Vagina (tissue), 2 donors: ENCODE results near the gene NT5DC1.

Source experiments
- POLR2AphosphoS5 ChIP-seq, 2 donors: sonication (generic); formaldehyde crosslinking; IDR thresholded peaks; one replicate each; pipeline ENCODE4 v1.9.0; 2017; ENCODE audit warnings: antibody characterized with exemption in 2 of 2, mild to moderate bottlenecking in 2 of 2, low read depth in 1 of 2; ENCODE audit not compliant: insufficient read depth in 1 of 2
- TF ChIP-seq, protein P1 (sequence below), 3 experiments: fragments of 450-650 bp in 2 of 3; fragments of 200-600 bp in 1 of 3; sonication (generic) in 1 of 3; IDR thresholded peaks; one replicate each; pipeline ENCODE4 v1.5.1; 2017 to 2019; ENCODE audit warnings: antibody characterized with exemption in 3 of 3, mild to moderate bottlenecking in 2 of 3, moderate library complexity in 2 of 3

GRCh38 chr6:116170358-116171057, 69.9 kb downstream of the NT5DC1 start:
- TF ChIP-seq, protein P1, sequence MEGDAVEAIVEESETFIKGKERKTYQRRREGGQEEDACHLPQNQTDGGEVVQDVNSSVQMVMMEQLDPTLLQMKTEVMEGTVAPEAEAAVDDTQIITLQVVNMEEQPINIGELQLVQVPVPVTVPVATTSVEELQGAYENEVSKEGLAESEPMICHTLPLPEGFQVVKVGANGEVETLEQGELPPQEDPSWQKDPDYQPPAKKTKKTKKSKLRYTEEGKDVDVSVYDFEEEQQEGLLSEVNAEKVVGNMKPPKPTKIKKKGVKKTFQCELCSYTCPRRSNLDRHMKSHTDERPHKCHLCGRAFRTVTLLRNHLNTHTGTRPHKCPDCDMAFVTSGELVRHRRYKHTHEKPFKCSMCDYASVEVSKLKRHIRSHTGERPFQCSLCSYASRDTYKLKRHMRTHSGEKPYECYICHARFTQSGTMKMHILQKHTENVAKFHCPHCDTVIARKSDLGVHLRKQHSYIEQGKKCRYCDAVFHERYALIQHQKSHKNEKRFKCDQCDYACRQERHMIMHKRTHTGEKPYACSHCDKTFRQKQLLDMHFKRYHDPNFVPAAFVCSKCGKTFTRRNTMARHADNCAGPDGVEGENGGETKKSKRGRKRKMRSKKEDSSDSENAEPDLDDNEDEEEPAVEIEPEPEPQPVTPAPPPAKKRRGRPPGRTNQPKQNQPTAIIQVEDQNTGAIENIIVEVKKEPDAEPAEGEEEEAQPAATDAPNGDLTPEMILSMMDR (IDR thresholded peaks at IDR 0.05): no peak
- TF ChIP-seq POLR2AphosphoS5 (IDR thresholded peaks at IDR 0.05; ENCODE audit: insufficient read depth in 1 of 2, low read depth in 1 of 2): no peak
